ENCODE data around the gene MAT2A. TPM values are rescaled to one million over a fixed set of nuclear protein-coding genes. Genes with fewer than 3 reads are reported as not detected.

Gene MAT2A
- total RNA-seq, 1 experiment from 2014 or later = 444 TPM

- POLR2A ChIA-PET = interaction anchor here (0.8 to 15.3 kb wide), 6 partner anchors 9 to 136 kb away, joined by 3 to 236 read pairs (median 3); partner anchors contain the start of genes MAT2A and SH2D6
- H2AFZ ChIP-seq (ENCODE audit: low read depth, low read length, poor library complexity, severe bottlenecking) = no peak overlapping the region
- no peaks in the 10 kb centered on the region for H3K9me2 ChIP-seq (ENCODE audit: insufficient read depth)
- intact Hi-C loops (cut with micrococcal nuclease) = no loop called here
- ATAC-seq (no peak), DNase-seq (ENCODE audit: low read depth, low spot score) (no peak)
- H3K36me3 ChIP-seq (ENCODE audit: control insufficient read depth in 1 of 2, insufficient read depth in 2 of 2, low read length in 2 of 2) = peaks cover 15 to 51% of the 10 kb centered on the region in 2 experiments; a peak in 3 of 4 replicates
- no peak overlapping the region for H3K4me3 ChIP-seq (replicated peaks in 1 of 2; ENCODE audit: low read depth in 1 of 2, low read length in 2 of 2)
- BruUV-seq (replicated peaks) = no TSS peak
- RAD21 ChIA-PET (ENCODE audit: low non-redundant PET in 1 of 2, low total read pairs in 2 of 2, uncharacterized antibody in 2 of 2, unreplicated experiment in 2 of 2) = interaction anchor here in 1 of 2 experiments (1.4 kb wide), 1 partner anchor 129 kb away, joined by 3 read pairs; no protein-coding TSS in a partner anchor
- CTCF ChIA-PET = interaction anchor here (0.9 to 5.0 kb wide), 4 partner anchors 10 to 135 kb away, joined by 3 to 118 read pairs (median 3); partner anchors contain the start of genes MAT2A and SH2D6
- no peak overlapping the region for H3K4me2 ChIP-seq (ENCODE audit: low read length)
- H4K20me1 ChIP-seq (ENCODE audit: insufficient read depth) = peaks cover 7% of the 10 kb centered on the region; the same call in 1 of the 2 replicates
- H3K27me3 ChIP-seq (ENCODE audit: insufficient read depth, low read length) = no peaks in the 10 kb centered on the region
- TF ChIP-seq ZNF274 (IDR thresholded peaks at IDR 0.05; ENCODE audit: low read depth, low read length) (no peak), SP1 (IDR thresholded peaks at IDR 0.05; ENCODE audit: low read depth) (no peak), POLR2AphosphoS5 (IDR thresholded peaks at IDR 0.05; ENCODE audit: low read depth, low read length) (no peak), ZFX (IDR thresholded peaks at IDR 0.05) (no peak), POLR2A (IDR thresholded peaks at IDR 0.05; ENCODE audit: borderline replicate concordance, extremely low read depth, insufficient read depth, insufficient read length) (no peak), RAD21 (IDR thresholded peaks at IDR 0.05; ENCODE audit: low read depth) (no peak), EZH2phosphoT487 (IDR thresholded peaks at IDR 0.05; ENCODE audit: borderline replicate concordance) (no peak), EGR1 (IDR thresholded peaks at IDR 0.05; ENCODE audit: low read depth) (no peak), EZH2 (IDR thresholded peaks at IDR 0.05) (no peak), CTCF (IDR thresholded peaks at IDR 0.05 in 2 of 3, conservative IDR thresholded peaks at IDR 0.05 in 1 of 3; ENCODE audit: borderline replicate concordance in 1 of 3, insufficient read depth in 1 of 3, low read depth in 2 of 3, low read length in 2 of 3) (no peak), SRF (IDR thresholded peaks at IDR 0.05; ENCODE audit: low read depth) (no peak)
- H3K9me3 ChIP-seq (ENCODE audit: control insufficient read depth in 1 of 2, insufficient read depth in 1 of 2, low read depth in 1 of 2, low read length in 2 of 2) = no peaks in the 10 kb centered on the region
- H3K27ac ChIP-seq (ENCODE audit: low read depth, low read length) = no peak overlapping the region
- no peak overlapping the region for H3K9ac ChIP-seq (ENCODE audit: low read length)
- no peaks in the 10 kb centered on the region for H3K79me2 ChIP-seq (ENCODE audit: insufficient read depth, low read length)
- H3K4me1 ChIP-seq (ENCODE audit: control insufficient read depth in 1 of 2, insufficient read depth in 2 of 2, low read length in 2 of 2) = peaks cover 0 to 9% of the 10 kb centered on the region in 2 experiments; a peak in 1 of 4 replicates
Measured at GRCh38 chr2:85549095-85549494, 10.1 kb downstream of the MAT2A start.

Measured in HCT116 (cell line).